Measurements from ENCODE around the gene LDLR.

The LDLR gene

GRCh38 chr19:11088506-11089253 is 583 bp upstream of the LDLR start:
- no peak for ATAC-seq
- TF ChIP-seq RARB (CRISPR knock-in tag; IDR thresholded peaks at IDR 0.05) (no peak), CSRNP3 (CRISPR knock-in tag; IDR thresholded peaks at IDR 0.05) (no peak), CSDC2 (CRISPR knock-in tag; IDR thresholded peaks at IDR 0.05) (no peak), ISL1 (CRISPR knock-in tag; IDR thresholded peaks at IDR 0.05) (no peak), TOX (CRISPR knock-in tag; IDR thresholded peaks at IDR 0.05; ENCODE audit: borderline replicate concordance) (no peak), ESRRG (CRISPR knock-in tag; IDR thresholded peaks at IDR 0.05) (no peak), BACH2 (CRISPR knock-in tag; IDR thresholded peaks at IDR 0.05; ENCODE audit: borderline replicate concordance) (no peak), ZFP30 (CRISPR knock-in tag; IDR thresholded peaks at IDR 0.05) (no peak)

- ATAC-seq: peak; percentile 8
These were observed 676 bp downstream of the LDLR start for GRCh38 chr19:11090014-11090263.

GRCh38 chr19:11090264-11090996 is 1.2 kb downstream of the LDLR start:
- ATAC-seq: peak; percentile 87
- TF ChIP-seq TOX (CRISPR knock-in tag; IDR thresholded peaks at IDR 0.05; ENCODE audit: borderline replicate concordance) (no peak), GLIS3 (CRISPR knock-in tag; IDR thresholded peaks at IDR 0.05) (no peak), PATZ1 (CRISPR knock-in tag; IDR thresholded peaks at IDR 0.05; ENCODE audit: borderline replicate concordance) (0 out of 2 replicates have a peak, but pooled peaks have one; percentile 61), CREB5 (CRISPR knock-in tag; IDR thresholded peaks at IDR 0.05; ENCODE audit: low read depth) (no peak)

GRCh38 chr19:11090997-11091702 is 1.9 kb downstream of the LDLR start:
- ATAC-seq: no peak; the same call in 2 of the 3 replicates
- TF ChIP-seq SNAI2 (CRISPR knock-in tag; IDR thresholded peaks at IDR 0.05) (no peak), CSDC2 (CRISPR knock-in tag; IDR thresholded peaks at IDR 0.05) (no peak), RARB (CRISPR knock-in tag; IDR thresholded peaks at IDR 0.05) (no peak), ESRRG (CRISPR knock-in tag; IDR thresholded peaks at IDR 0.05) (no peak), ZC3H10 (CRISPR knock-in tag; IDR thresholded peaks at IDR 0.05) (no peak), PATZ1 (CRISPR knock-in tag; IDR thresholded peaks at IDR 0.05; ENCODE audit: borderline replicate concordance) (no peak), ISL1 (CRISPR knock-in tag; IDR thresholded peaks at IDR 0.05) (no peak), TCF4 (CRISPR knock-in tag; IDR thresholded peaks at IDR 0.05; ENCODE audit: borderline replicate concordance) (no peak), ZNF565 (CRISPR knock-in tag; conservative IDR thresholded peaks at IDR 0.05; ENCODE audit: low read depth) (no peak)

- ATAC-seq: peak; percentile 2; the same call in 2 of the 3 replicates
- no peak for TF ChIP-seq ZC3H10 (CRISPR knock-in tag; IDR thresholded peaks at IDR 0.05)
- no peak for TF ChIP-seq TCF4 (CRISPR knock-in tag; IDR thresholded peaks at IDR 0.05; ENCODE audit: borderline replicate concordance)
- no peak for TF ChIP-seq CSDC2 (CRISPR knock-in tag; IDR thresholded peaks at IDR 0.05)
- TF ChIP-seq ZNF8 (CRISPR knock-in tag; IDR thresholded peaks at IDR 0.05): no peak
- TF ChIP-seq ESRRG (CRISPR knock-in tag; IDR thresholded peaks at IDR 0.05): no peak
- TF ChIP-seq BACH2 (CRISPR knock-in tag; IDR thresholded peaks at IDR 0.05; ENCODE audit: borderline replicate concordance): no peak
- no peak for TF ChIP-seq SNAI2 (CRISPR knock-in tag; IDR thresholded peaks at IDR 0.05)
- no peak for TF ChIP-seq PATZ1 (CRISPR knock-in tag; IDR thresholded peaks at IDR 0.05; ENCODE audit: borderline replicate concordance)
- TF ChIP-seq OSR1 (CRISPR knock-in tag; IDR thresholded peaks at IDR 0.05): no peak
- TF ChIP-seq TSHZ2 (CRISPR knock-in tag; IDR thresholded peaks at IDR 0.05): no peak
- no peak for TF ChIP-seq RARB (CRISPR knock-in tag; IDR thresholded peaks at IDR 0.05)
- no peak for TF ChIP-seq TOX (CRISPR knock-in tag; IDR thresholded peaks at IDR 0.05; ENCODE audit: borderline replicate concordance)
- no peak for TF ChIP-seq PPARA (CRISPR knock-in tag; IDR thresholded peaks at IDR 0.05; ENCODE audit: borderline replicate concordance)
These were observed 2.5 kb downstream of the LDLR start for GRCh38 chr19:11091703-11092153.

Data from SK-N-SH treated with all-trans-retinoic acid at 6 μM for 48 hours (cell line).